ENCODE measurements around the gene SBF2.

DNA sequence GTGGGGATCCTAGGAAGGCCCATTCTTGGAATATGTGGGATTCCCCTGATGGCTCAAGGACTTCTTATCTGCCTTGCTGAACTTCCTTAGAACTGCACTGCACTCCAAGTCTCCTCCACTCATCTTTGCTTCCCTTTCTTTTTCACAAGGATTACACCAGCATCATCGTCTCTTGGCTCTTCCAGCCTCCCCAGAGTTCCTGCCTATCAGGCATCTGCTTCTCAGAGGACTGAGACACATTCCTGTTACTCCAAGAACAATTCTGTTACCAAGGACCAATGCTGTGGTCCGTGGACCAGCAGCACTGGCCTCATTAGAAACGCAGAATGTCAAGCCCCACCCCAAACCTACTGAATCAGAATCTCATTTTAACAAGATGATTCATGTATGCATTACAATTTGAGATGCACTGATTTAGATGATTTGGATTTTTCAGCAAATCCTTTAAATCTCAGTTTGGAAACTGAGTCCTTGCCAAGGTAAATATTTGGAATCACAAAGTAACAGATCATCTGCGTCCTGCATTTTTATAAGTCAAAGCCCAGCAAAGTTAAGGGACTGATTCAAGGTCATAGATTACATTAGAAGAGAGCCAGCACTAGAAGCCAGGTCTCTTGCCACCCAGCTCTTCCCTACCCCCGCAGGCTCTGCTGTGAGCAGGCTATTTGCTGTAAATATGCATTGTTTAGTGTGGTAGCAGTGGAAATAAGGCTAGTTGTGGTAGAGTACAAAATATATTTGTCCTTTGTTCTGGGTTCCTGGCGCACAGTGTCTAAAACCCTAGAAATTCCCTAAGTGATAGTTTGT is 519.2 kb downstream of the SBF2 start:
- TF ChIP-seq U2AF1 (optimal IDR thresholded peaks at IDR 0.05; ENCODE audit: low read depth, low read length): no peak
- TF ChIP-seq, protein P1, sequence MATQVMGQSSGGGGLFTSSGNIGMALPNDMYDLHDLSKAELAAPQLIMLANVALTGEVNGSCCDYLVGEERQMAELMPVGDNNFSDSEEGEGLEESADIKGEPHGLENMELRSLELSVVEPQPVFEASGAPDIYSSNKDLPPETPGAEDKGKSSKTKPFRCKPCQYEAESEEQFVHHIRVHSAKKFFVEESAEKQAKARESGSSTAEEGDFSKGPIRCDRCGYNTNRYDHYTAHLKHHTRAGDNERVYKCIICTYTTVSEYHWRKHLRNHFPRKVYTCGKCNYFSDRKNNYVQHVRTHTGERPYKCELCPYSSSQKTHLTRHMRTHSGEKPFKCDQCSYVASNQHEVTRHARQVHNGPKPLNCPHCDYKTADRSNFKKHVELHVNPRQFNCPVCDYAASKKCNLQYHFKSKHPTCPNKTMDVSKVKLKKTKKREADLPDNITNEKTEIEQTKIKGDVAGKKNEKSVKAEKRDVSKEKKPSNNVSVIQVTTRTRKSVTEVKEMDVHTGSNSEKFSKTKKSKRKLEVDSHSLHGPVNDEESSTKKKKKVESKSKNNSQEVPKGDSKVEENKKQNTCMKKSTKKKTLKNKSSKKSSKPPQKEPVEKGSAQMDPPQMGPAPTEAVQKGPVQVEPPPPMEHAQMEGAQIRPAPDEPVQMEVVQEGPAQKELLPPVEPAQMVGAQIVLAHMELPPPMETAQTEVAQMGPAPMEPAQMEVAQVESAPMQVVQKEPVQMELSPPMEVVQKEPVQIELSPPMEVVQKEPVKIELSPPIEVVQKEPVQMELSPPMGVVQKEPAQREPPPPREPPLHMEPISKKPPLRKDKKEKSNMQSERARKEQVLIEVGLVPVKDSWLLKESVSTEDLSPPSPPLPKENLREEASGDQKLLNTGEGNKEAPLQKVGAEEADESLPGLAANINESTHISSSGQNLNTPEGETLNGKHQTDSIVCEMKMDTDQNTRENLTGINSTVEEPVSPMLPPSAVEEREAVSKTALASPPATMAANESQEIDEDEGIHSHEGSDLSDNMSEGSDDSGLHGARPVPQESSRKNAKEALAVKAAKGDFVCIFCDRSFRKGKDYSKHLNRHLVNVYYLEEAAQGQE (IDR thresholded peaks at IDR 0.05; ENCODE audit: borderline replicate concordance in 1 of 2, low read depth in 1 of 2, low read length in 2 of 2): no peak
- no peak for TF ChIP-seq ZNF263 (CRISPR knock-in tag; IDR thresholded peaks at IDR 0.05)
- TF ChIP-seq RAD51 (IDR thresholded peaks at IDR 0.05; ENCODE audit: borderline replicate concordance): no peak
